Heart left ventricle (tissue), 16 donors: ENCODE results near the gene CLCN6. TPM values are rescaled to one million over a fixed set of nuclear protein-coding genes. Genes with fewer than 3 reads are reported as not detected.

Source experiments
- ATAC-seq, 4 donors: fragments of 200-7000 bp; cut with Tn5 transposase; one replicate each; pipeline ENCODE4 v1.9.1; 2020 to 2022; ENCODE audit warnings: moderate library complexity in 4 of 4, mild to moderate bottlenecking in 3 of 4, moderate number of reproducible peaks in 1 of 4
- DNase-seq, 5 donors: peaks; one replicate each; pipeline ENCODE4 v3.0.0-alpha.2; 2020
- H3K27ac ChIP-seq, 12 donors: fragments of 200-600 bp; sonication (generic) in 4 of 12; one replicate each; pipeline versions ENCODE4 v1.5.0 to v1.8.0; 2016 to 2022; ENCODE audit warnings: mild to moderate bottlenecking in 2 of 12
- H3K27me3 ChIP-seq, 9 donors: fragments of 200-600 bp; sonication (generic) in 2 of 9; one replicate each; pipeline versions ENCODE4 v1.5.1 to v1.8.0; 2016 to 2022; ENCODE audit warnings: mild to moderate bottlenecking in 3 of 9
- H3K36me3 ChIP-seq, 9 donors: fragments of 200-600 bp; sonication (generic) in 2 of 9; one replicate each; pipeline versions ENCODE4 v1.5.0 to v1.8.0; 2018 to 2022; ENCODE audit warnings: mild to moderate bottlenecking in 2 of 9
- H3K4me1 ChIP-seq, 12 donors: fragments of 200-600 bp; sonication (generic) in 4 of 12; one replicate each; pipeline versions ENCODE4 v1.5.0 to v1.8.0; 2016 to 2022; ENCODE audit warnings: mild to moderate bottlenecking in 3 of 12
- H3K4me3 ChIP-seq, 12 donors: fragments of 200-600 bp; sonication (generic) in 4 of 12; one replicate each; pipeline versions ENCODE4 v1.5.0 to v1.8.0; 2017 to 2022; ENCODE audit warnings: mild to moderate bottlenecking in 9 of 12, moderate library complexity in 4 of 12
- H3K9me3 ChIP-seq, 12 donors: fragments of 200-600 bp; sonication (generic) in 4 of 12; one replicate each; pipeline versions ENCODE4 v1.5.0 to v1.8.0; 2016 to 2022; ENCODE audit warnings: mild to moderate bottlenecking in 1 of 12
- POLR2A ChIP-seq, 2 donors: fragments of 450-650 bp; IDR thresholded peaks; one replicate each; pipeline ENCODE4 v1.6.1; 2017; ENCODE audit warnings: antibody characterized with exemption in 2 of 2, mild to moderate bottlenecking in 2 of 2, moderate library complexity in 2 of 2
- WGBS, 4 donors: extraction: QIAGEN DNeasy Blood & Tissue Kit in 2 of 4; methylation state at CpG; one replicate each; pipeline versions ENCODE4 v1.1.5 to v1.1.7; 2013 to 2018; 5-methylcytosine and 5-hydroxymethylcytosine counted together
- intact Hi-C, 10 donors: fragments of 100-400 bp; cut with DNase I; formaldehyde crosslinking; loops; one replicate each; pipeline versions ENCODE4 v1.11.1 to v1.14.2; 2022
- polyA plus RNA-seq, 2 donors: library from polyadenylated mRNA; stranded (reverse); fragments of 200-250 nt; gene quantifications; one replicate each; pipeline ENCODE4 v1.2.3, GENCODE V29; 2013
- total RNA-seq, 9 donors: library from RNA; depleted of rRNA in 2 of 9; stranded (reverse); fragments of >200 nt in 2 of 9; fragmentation: NEBNext Ultra II Directional in 3 of 9; extraction: Animal tissue kit (Norgen Biotek cat#: 25700) in 3 of 9; gene quantifications; one replicate each; pipeline versions ENCODE4 v1.1.0 to v1.2.4, GENCODE V29; 2016 to 2023
- TF ChIP-seq, protein P1 (sequence below), 12 donors: fragments of 200-600 bp; sonication (generic) in 4 of 12; IDR thresholded peaks; one replicate each; pipeline versions ENCODE4 v1.5.0 to v1.8.0; 2018 to 2022; ENCODE audit warnings: antibody characterized with exemption in 12 of 12, mild to moderate bottlenecking in 5 of 12
- donor health status: ischemic (EF 13 %, LVEDD 7.1; RV severe dilation, severe dysfunction).
- donor health status: healthy with polysubstance abuse.
- donor health status: DM: no; HTN: yes; CAD: no.
- donor health status: DM: no; HTN: no; CAD: no.
- donor health status: ischemic (EF 25% LVEDD 6.9; RV normal size, moderate dysfunction).
- donor health status: ischemic (EF 25% LVEDD 5.7; RV mildly dilated, moderate dysfunction).
- donor health status: healthy.
- donor health status: DM: yes; HTN: yes; CAD: no.
- donor health status: ischemic (EF 35%, LVEDD 5.7; RV mildly dilated, moderate dysfunction).
- donor health status: nonischemic (EF 11% LVEDD 7.7; RV severe dilation, severe dysfunction).
- donor health status: DM: yes; HTN: yes; CAD: no.
- donor health status: PGD.
- donor health status: ischemic (EF 29% LVEDD 5.4; RV normal size, mild dysfunction).
- donor health status: nonischemic (EF 23%, LVEDD 6.1; RV moderate dilation, normal function).

Gene CLCN6
- total and polyA plus RNA-seq, 11 donors, result 10.2 to 21.5 (median 17.2) TPM

DNA sequence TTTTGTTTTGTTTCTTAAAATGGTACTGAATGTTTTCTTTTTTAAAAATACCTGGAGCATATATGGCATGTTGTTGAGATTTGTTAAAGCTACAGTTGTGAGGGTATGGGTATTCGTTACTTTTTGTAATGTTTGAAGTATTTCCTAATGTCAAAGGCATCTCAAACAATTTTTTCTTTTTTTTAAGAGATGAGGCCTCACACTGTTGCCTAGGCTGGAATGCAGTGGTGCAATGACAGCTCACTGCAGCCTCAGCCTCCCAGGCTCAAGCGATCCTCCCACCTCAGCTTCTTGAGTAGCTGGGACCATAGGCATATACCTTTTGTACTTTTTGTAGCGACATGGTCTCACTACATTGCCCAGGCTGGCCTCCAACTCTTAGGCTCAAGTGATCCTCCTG is 16.1 kb downstream of the CLCN6 start:
- WGBS, 4 donors, result 74 to 84% (median 77%) methylated on average over 3 of the region's 3 CpGs
- Histone ChIP-seq H3K4me3 (no peak overlapping the region), H3K27ac (peak overlapping the region in 1 of 12 donors; percentile 0), H3K27me3 (no peaks in the 10 kb centered on the region), H3K4me1 (no peaks in the 10 kb centered on the region), H3K9me3 (no peaks in the 10 kb centered on the region), H3K36me3 (peaks cover 0 to 100% (median 92%) of the 10 kb centered on the region in 9 donors)
- no peak for TF ChIP-seq POLR2A (IDR thresholded peaks at IDR 0.05)
- TF ChIP-seq, protein P1, sequence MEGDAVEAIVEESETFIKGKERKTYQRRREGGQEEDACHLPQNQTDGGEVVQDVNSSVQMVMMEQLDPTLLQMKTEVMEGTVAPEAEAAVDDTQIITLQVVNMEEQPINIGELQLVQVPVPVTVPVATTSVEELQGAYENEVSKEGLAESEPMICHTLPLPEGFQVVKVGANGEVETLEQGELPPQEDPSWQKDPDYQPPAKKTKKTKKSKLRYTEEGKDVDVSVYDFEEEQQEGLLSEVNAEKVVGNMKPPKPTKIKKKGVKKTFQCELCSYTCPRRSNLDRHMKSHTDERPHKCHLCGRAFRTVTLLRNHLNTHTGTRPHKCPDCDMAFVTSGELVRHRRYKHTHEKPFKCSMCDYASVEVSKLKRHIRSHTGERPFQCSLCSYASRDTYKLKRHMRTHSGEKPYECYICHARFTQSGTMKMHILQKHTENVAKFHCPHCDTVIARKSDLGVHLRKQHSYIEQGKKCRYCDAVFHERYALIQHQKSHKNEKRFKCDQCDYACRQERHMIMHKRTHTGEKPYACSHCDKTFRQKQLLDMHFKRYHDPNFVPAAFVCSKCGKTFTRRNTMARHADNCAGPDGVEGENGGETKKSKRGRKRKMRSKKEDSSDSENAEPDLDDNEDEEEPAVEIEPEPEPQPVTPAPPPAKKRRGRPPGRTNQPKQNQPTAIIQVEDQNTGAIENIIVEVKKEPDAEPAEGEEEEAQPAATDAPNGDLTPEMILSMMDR (IDR thresholded peaks at IDR 0.05), result no peak
- ATAC-seq, result no peak
- no peak for DNase-seq
- intact Hi-C loops, result no loop called here

DNA sequence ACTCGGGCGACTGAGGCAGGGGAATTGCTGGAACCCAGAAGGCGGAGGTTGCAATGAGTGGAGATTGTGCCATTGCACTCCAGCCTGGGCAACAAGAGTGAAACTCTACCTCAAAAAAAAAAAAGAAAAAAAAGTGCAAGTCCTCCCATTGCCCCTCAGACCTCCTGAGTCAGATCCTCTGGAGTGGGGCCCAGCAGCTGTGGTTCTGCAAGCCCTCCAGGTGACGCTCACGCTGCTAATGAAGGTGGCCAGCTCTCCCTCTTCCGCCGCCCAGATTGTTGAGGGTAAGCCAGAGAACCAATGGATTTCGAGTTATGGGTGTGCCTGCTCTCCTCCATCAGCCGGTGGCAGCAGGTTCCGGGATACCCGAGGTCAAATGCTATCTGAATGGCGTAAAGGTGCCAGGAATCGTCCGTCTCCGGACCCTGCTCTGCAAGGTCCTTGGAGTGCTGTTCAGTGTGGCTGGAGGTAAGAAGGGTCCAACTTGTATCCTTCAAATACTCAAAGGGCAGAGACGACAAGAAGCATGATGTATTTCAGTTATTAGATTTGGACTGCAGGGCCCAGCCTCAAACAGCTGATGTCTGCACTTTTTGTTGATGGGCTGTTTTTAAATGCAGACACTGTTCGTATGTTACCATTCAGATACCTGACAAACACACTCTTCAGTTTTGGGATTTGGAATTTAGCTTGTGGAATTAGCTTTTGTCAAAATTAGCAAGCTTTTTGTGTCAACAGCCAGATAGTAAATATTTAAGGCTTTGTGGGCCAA is 17.6 kb downstream of the CLCN6 start:
- TF ChIP-seq, protein P1 (IDR thresholded peaks at IDR 0.05), result no peak
- no peak for TF ChIP-seq POLR2A (IDR thresholded peaks at IDR 0.05)
- DNase-seq (no peak), ATAC-seq (no peak)
- Histone ChIP-seq H3K9me3 (no peaks in the 10 kb centered on the region), H3K4me3 (no peak overlapping the region), H3K4me1 (no peaks in the 10 kb centered on the region), H3K27me3 (no peaks in the 10 kb centered on the region), H3K27ac (no peak overlapping the region), H3K36me3 (peaks cover 0 to 100% (median 92%) of the 10 kb centered on the region in 9 donors)
- intact Hi-C loops, result no loop called here
- WGBS, 4 donors, result 87 to 94% (median 91%) methylated on average over 12 to 17 of the region's 17 CpGs

DNA sequence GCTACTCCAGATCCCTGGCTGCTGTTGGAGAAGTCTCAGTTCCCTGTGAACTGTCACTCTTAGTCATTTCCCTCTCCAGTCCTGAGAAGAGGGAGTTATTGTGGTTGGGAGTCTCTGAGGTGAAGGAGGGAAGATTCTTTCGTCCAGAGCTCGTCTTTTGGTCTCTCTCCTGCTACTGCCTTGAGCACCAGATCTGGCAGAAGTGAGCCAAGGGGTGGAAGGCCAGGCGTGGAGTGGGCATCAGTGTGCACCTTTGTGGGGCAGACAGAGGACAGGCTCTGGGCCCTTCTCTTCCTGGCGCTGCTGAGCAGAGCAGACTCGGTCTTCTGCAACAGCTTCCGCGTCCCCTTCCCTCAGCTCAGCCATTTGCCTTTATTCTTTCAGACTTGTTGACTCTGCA is 19.1 kb downstream of the CLCN6 start:
- Histone ChIP-seq H3K4me3 (no peak overlapping the region), H3K4me1 (no peaks in the 10 kb centered on the region), H3K27ac (no peak overlapping the region), H3K36me3 (peaks cover 0 to 100% (median 92%) of the 10 kb centered on the region in 9 donors), H3K27me3 (no peaks in the 10 kb centered on the region), H3K9me3 (no peaks in the 10 kb centered on the region)
- DNase-seq (no peak), ATAC-seq (no peak)
- TF ChIP-seq, protein P1 (IDR thresholded peaks at IDR 0.05), result no peak
- TF ChIP-seq POLR2A (IDR thresholded peaks at IDR 0.05), result no peak
- intact Hi-C loops, result no loop called here
- 92 to 97% (median 92%) methylated on average over 7 of the region's 7 CpGs for WGBS, 4 donors

DNA sequence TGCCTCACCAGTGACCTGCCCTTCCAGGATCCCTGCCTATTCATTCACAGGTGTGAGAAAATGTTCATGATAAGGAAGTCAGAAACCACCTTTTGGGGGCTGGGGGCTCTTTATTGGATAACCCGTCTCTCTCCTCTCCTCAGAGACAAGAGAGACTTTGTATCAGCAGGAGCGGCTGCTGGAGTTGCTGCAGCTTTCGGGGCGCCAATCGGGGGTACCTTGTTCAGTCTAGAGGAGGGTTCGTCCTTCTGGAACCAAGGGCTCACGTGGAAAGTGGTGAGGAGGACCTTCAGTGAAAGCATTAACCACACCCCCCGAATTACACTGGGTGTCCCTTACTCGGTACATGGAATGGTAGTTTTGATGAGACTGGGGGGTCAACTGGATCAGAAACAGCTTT is 21.0 kb downstream of the CLCN6 start:
- ATAC-seq (no peak), DNase-seq (no peak)
- H3K27ac ChIP-seq, result no peak overlapping the region
- peaks cover 0 to 100% (median 94%) of the 10 kb centered on the region in 9 donors for H3K36me3 ChIP-seq
- H3K4me3 ChIP-seq, result no peak overlapping the region
- intact Hi-C loops, result no loop called here
- 95 to 97% (median 96%) methylated on average over 9 of the region's 9 CpGs for WGBS, 4 donors
- H3K4me1 ChIP-seq, result no peaks in the 10 kb centered on the region
- H3K27me3 ChIP-seq, result no peaks in the 10 kb centered on the region
- no peaks in the 10 kb centered on the region for H3K9me3 ChIP-seq
- TF ChIP-seq POLR2A (IDR thresholded peaks at IDR 0.05), result no peak
- TF ChIP-seq, protein P1 (IDR thresholded peaks at IDR 0.05), result no peak
